AG09319 (cell line): ENCODE data around the gene OPA3.
A peak's percentile ranks its signal among the peaks of the same experiment; 100 is the strongest.
"Not testable (repeated sequence)": the region's sequence is repeated elsewhere in the genome, so short reads cannot be mapped to it uniquely, and the experiment has no call there.

Experiments used
- DNase-seq: peaks from one replicate; pipeline ENCODE4 v3.0.0-alpha.2; 2010; ENCODE audit warnings: low read depth; ENCODE audit errors: extremely low read depth
- CTCF ChIP-seq: IDR thresholded peaks from 2 replicates; pipeline ENCODE4 v1.5.1; 2011; ENCODE audit warnings: low read depth, mild to moderate bottlenecking, inconsistent platforms, low read length, moderate library complexity

Gene OPA3

GRCh38 chr19:45621389-45621788 is 36.8 kb upstream of the OPA3 start:
- no peak for TF ChIP-seq CTCF
- no peak for DNase-seq

DNA sequence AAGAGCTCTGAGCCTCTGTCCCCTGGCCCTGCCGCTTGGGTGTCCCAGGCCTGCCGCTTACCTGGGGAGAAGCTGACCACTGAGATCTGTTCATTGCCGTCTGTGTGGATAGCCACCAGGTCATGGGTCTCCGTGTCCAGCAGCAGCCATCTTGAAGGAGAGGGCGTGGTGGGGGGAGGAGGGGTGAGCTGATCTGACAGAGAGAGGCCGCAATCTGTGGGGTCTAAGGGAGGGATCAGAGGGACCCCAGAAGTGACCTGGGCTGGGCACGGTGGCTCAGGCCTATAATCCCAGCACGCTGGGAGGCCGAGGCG is 32.1 kb upstream of the OPA3 start:
- no peak for TF ChIP-seq CTCF
- no peak for DNase-seq

DNA sequence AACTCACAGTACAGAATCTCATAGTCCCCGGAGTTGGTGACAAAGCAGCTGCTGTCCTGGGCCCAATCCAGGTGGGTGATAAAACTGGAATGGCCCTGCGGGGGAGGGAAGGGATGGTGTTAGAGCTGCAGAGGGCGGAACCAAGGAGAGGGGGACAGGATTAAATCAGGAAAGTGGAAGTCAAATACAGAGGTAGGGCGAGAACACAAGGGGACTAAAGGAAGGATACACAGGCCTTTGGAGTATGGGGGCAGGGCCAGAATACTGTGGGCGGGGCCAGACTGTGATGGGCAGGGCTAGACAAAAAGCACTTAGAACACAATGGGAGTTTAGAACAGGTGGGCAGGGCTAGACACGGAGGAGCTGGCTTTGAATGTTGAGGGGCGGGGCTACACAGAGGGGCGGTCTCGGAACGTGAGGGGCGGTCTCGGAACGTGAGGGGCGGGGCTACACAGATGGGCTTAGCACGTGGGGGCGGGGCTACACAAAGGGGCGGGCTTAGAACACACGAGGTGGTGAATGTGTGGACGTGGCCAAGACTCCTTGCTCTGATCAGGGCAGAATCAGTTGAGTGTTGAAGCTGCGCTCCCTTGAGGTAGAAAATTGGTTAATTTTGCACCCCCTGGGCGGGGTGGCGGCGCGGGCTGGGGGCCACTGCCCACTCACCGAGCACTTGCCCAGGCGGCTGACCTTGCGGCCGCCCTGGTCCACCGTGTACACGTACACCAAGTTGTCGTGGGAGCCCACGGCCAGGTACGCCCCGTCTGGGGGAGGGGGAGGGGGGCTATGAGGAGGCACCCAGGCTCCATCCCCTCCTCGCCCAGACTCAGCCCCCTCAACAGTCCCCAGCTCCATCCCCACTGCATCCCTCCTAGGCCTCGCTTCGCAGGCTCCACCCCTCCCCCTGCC is 31.4 kb upstream of the OPA3 start:
- DNase-seq = no peak
- no peak for TF ChIP-seq CTCF

DNA sequence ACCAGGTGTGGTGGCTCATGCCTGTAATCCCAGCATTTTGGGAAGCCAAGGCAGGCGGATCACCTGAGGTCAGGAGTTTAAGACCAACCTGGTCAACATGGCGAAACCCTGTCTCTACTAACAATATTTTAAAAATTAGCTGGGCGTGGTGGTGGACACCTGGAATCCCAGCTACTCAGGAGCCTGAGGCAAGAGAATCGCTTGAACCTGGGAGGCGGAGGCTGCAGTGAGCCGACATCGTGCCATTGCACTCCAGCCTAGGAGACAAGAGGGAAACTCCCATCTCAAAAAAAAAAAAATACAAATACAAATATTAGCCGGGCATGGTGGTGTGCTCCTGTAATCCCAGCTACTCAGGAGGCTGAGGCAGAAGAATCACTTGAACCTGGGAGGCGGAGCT is 30.5 kb upstream of the OPA3 start:
- DNase-seq = not testable (repeated sequence)

- DNase-seq = peak; percentile 60
- no peak for TF ChIP-seq CTCF
Observed at GRCh38 chr19:45613926-45614725, 29.5 kb upstream of the OPA3 start.

GRCh38 chr19:45608948-45609347 is 24.3 kb upstream of the OPA3 start:
- no peak for DNase-seq
- TF ChIP-seq CTCF = no peak

- TF ChIP-seq CTCF = peak; percentile 93
- DNase-seq = peak; percentile 32
Observed at GRCh38 chr19:45607071-45608029, 22.7 kb upstream of the OPA3 start.
